ENCODE results near the gene SCMH1.
"Not testable (repeated sequence)": the region's sequence is repeated elsewhere in the genome, so short reads cannot be mapped to it uniquely, and the experiment has no call there.

The SCMH1 gene

DNA sequence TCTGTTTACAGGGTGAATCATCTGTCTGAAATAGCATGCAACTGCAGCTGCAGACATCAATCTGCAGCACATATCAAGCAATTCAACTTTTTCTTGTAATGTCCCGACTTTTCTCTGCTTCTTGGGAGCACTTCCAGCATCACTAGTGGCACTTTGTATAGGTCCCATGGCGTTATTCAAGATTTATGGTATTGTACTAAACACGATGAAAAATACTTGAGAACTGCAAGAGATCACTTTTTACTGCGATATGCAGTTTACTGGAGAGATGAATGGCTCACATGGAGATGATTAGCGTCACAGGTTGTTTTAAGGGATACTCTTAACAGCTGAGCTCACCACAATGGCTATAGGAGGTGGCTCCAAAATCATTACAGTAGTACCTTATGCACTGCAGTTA, 7.2 kb upstream of the SCMH1 start:
- no peak for DNase-seq (ENCODE audit: low spot score)

DNA sequence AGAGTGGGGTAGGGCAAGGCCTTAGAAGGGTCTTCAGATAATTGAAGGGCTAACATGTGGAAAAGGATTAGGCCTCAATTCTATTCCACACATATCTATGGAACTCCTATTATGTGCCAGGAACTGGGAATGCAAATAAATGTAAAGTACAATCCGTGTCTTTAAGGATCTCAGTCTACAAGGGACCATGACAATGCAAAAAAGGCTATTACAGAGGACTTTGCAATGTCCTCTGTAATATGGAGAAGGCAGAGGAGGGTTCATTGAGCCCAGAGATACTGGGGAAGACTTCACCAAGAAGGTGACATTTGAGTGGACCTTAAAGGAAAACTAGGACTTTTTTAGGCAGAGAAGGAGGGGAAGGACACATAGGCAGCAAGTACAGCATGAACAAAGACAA, 4.5 kb upstream of the SCMH1 start:
- no peak for DNase-seq (ENCODE audit: low spot score)

DNA sequence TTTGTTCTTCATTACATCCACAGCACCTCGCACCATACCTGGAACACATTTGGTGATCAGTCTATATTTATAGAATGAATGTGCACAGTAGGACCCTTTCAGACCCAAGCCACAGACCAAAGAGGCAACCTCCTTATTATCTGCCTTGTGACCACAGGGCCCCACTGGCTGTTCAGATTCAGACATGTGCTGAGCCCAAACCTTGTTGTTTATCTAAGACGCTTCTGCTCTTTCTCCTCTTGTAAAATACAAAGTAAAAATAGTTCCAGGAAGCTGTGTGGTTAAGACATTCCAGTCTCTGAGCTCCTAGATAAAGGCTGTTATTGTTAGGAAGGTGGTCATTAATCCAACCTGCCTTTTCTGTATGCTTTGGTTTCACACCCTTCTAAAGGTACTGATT, 3.6 kb upstream of the SCMH1 start:
- no peak for DNase-seq (ENCODE audit: low spot score)

DNA sequence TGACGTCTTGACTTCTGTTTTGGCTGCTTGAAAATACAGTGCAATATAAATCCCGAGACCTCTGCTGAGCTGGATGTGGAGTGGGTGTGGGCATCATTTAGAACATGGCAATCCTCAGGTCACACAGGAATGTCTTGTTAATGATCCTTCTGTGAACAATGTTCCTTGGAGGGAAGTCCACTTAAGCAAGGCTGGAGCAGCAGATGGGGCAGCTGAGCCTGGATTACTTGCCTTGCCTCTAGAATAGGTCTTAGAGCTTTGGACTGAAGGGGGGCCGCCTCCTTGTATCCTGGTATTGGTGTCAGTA, 926 bp upstream of the SCMH1 start:
- no peak for DNase-seq (ENCODE audit: low spot score)

- no peak for DNase-seq (ENCODE audit: low spot score)
Observed at GRCh38 chr1:41242342-41243078, 404 bp upstream of the SCMH1 start.

GRCh38 chr1:41241354-41241748, 755 bp downstream of the SCMH1 start:
- peak; percentile 77 for DNase-seq (ENCODE audit: low spot score)

GRCh38 chr1:41240781-41241353, 1.2 kb downstream of the SCMH1 start:
- DNase-seq (ENCODE audit: low spot score) = no peak

DNA sequence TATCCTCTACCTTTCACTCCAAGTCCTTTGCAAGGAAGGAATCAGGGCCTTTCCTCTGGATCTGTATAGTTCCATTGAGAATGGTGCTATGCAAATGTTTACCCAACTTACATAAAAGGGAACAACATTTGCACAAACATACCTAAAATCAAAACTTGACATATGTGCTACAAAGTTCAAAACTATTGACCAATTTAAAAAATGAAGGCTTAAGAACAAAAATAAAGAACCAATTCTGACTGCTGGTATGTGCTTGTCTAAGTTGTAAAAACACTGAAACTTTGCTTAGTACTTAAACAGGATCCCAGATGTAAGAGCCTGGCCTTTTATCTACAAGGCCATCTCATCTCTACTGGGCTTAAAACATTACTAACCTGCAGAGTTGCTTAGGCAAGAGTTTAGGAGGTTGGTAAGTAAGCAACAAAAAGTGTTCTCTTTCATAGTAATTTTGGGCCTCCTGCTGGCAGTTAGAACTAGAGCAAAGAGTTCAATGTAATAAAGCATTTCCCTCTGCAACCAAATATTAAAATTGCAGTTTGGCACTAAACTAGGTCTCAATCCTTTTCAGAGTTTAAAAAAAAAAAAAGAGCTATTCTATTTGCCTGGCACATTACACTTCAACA, 2.0 kb downstream of the SCMH1 start:
- no peak for DNase-seq (ENCODE audit: low spot score)

- no peak for DNase-seq (ENCODE audit: low spot score)
Observed at GRCh38 chr1:41238311-41238988, 3.7 kb downstream of the SCMH1 start.

GRCh38 chr1:41236781-41237180, 5.3 kb downstream of the SCMH1 start:
- no peak for DNase-seq (ENCODE audit: low spot score)

DNA sequence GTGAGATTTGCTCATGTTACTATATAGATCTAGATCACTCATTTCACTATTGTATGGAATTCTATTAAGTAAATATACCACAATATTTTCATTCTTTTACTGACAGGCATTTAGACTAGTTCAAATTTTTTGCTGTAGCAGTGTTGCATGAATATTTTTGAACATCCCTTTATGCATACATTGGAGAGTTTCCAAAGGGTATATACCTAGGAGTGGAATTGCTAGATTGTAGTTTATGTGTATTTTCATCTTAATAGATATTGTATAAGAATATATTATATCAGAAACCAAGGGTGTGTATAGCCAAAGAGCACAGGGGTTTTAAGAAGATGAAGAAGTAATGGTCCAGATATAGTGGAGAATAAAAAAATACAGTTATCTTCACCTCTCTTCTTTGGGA, 6.2 kb downstream of the SCMH1 start:
- DNase-seq (ENCODE audit: low spot score) = no peak

DNA sequence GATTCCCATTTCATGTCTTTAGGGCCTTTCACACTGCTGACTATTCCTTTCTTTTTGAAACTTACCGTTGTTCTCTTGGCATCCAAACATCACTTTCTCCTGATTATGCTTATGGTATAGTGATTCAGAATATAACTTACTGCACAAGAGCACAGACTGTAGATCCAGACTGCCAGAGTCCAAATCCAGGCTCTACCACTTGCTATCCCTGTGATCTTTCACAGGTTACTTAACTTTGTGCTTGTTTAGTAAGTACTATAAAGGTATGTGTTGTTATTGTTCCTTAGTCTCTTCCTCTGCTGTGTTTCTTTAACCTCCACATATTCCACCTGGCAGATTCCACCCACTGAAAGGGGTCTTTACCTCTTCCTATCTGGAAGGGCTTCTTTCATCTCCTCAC, 8.4 kb downstream of the SCMH1 start:
- DNase-seq (ENCODE audit: low spot score) = no peak

DNA sequence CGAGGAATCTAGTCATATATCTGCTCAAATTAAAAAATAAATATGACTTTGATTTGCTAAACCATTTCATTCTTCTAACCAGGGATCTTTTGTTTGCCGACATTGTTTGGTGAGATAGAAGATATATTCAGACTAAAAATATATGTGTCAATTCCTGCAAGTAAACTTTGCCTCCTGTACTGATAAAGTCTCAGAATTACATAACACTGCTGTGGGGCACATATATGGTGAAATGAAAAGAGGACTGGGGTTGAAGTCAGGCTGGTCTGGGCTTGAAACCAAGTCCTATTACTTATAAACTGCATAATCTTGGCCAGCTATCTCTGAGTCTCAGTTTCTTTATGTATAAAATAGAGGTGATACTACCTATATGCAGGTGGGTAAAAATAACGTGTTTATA, 9.8 kb downstream of the SCMH1 start:
- no peak for DNase-seq (ENCODE audit: low spot score)

- DNase-seq (ENCODE audit: low spot score) = no peak
Observed at GRCh38 chr1:41230656-41231055, 11.4 kb downstream of the SCMH1 start.

DNA sequence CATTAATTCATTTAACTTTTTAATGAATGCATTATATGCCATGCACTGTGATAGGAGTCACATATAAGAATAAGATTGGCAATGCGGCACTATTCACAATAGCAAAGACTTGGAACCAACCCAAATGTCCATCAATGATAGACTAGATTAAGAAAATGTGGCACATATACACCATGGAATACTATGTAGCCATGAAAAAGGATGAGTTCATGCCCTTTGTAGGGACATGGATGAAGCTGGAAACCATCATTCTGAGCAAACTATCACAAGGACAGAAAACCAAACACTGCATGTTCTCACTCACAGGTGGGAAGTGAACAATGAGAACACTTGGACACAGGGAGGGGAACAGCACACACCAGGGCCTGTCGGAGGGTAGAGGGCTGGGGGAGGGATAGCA, 12.9 kb downstream of the SCMH1 start:
- not testable (repeated sequence) for DNase-seq (ENCODE audit: low spot score)

DNA sequence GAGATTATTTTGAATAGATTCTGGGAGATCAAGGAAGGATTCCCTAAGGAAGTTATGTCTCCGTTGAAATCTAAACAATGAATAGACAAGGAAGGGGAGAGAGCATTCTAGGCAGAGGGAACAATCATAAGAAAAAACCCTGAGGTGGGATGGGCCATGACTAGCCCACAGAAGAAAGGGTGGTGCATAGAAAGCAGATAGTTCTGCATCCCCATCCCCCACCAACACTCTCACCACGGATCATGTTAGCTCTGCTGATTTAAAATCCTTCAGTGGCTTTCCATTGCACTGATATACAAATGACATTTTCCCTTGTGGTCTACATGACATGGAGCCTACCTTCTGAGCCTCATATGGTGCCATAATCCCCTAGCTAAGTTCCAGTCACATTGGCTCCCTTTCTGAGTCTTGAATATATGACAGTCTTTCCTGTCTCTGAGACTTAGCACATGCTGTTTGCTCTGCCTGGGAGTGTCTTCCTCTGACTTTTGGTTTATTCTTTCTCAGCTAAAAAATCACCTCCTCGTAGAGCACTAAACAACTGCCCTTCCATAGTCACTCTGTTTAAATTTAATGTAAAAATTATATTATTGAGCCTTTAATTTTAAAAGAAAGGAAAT, 15.2 kb downstream of the SCMH1 start:
- DNase-seq (ENCODE audit: low spot score) = no peak

GRCh38 chr1:41225495-41225894, 16.6 kb downstream of the SCMH1 start:
- DNase-seq (ENCODE audit: low spot score) = no peak

DNA sequence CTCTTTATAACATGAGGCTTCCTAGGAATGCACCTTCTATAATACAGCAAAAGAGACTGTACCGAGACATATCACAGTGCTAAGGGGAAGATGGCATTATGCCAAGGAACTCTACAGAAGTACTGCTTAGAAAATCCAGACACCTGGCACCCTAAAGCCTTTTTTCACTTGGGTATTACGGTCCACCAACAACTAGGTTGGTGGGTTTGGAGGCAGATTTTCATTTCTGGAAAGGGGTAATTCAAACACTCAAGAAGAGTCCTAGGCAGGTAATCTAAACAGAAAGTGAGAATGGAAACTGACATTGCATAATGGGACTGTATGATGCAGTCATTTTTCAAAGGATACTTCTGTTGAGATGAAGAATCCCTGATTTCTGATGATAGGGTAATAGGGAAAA, 19.6 kb downstream of the SCMH1 start:
- DNase-seq (ENCODE audit: low spot score) = no peak

DNA sequence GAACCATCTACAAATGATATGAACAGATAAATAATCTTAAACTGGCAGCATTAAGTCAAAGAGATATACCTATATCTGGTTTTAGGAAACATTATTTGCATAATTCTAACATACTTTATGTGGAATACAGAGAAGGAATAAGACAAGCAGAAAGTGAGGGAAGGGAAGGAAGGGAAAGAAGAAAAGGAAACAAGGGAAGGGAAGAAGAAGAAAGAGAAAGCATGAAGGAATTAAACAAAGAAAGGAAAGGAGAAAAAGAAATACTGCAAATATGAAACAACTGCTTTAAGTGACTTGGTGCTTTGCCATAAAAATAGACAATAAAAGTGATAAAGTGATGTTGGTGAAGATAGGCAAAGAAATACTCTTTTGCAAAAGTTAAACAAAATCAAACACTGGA, 20.1 kb downstream of the SCMH1 start:
- DNase-seq (ENCODE audit: low spot score) = no peak

DNA sequence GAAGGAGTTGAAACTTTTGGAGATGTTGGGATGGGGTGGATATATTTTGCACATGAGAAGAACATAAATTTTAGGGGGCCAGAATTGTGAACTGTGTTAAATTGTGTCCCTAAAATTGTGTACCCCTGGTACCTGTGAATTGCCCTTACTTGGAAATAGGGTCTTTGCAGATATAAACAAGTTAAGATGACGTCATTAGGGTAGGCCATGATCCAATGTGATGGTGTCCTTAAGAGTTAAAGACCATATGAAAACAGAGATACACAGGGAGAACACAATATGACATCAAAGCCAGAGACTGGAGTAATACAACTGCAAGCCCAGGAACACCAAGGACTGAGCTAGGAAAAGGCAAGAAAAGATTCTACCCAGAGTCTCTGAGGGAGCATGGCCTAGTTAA, 24.0 kb downstream of the SCMH1 start:
- DNase-seq (ENCODE audit: low spot score) = no peak

DNA sequence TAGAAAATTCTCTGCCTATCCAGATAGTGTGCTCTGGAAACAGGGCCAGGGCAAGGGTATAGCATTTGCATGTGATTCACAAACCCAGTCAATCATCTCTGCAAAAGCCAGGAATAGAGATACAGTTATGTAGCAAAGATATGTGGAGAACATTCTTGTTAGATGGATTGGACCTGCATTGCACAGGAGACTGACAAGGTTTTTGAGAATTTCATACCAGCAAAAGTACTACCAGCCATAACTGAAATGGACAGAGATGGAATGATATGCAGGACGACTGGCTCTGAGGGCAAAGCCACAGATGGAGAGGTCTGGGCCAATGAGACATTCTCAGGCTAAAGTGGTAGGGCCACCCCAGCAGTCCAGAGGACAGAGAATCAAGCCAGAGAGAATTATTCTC, 24.7 kb downstream of the SCMH1 start:
- DNase-seq (ENCODE audit: low spot score) = no peak

- no peak for DNase-seq (ENCODE audit: low spot score)
Observed at GRCh38 chr1:41215623-41216022, 26.5 kb downstream of the SCMH1 start.

GRCh38 chr1:41213341-41213740, 28.8 kb downstream of the SCMH1 start:
- DNase-seq (ENCODE audit: low spot score) = no peak
